HEK293 (cell line): ENCODE data around the gene CEACAM4.

ENCODE experiments used
- CTCF ChIA-PET: fragments of 350-600 bp; formaldehyde crosslinking; extraction: SDS; loops from one replicate; lab custom pipeline; 2021; ENCODE audit warnings: antibody characterized with exemption; lab: Yijun Ruan, JAX
- POLR2A ChIA-PET: fragments of 300-600 bp; formaldehyde crosslinking; extraction: SDS; loops from one replicate; lab custom pipeline; 2020; ENCODE audit warnings: antibody characterized with exemption, inconsistent platforms; lab: Yijun Ruan, JAX
- H3K27ac ChIP-seq: fragments of 200-500 bp; sonication (Bioruptor generic); 2 replicates; pipeline ENCODE4 v1.5.1; 2014; ENCODE audit warnings: low read depth, low read length, control low read depth, inconsistent platforms; ENCODE audit errors: extremely low read depth
- H3K36me3 ChIP-seq, 2 experiments: fragments of 200-500 bp in 1 of 2; sonication (Bioruptor generic) in 1 of 2; 1 replicate in 1 of 2; 2 replicates in 1 of 2; pipeline ENCODE4 v1.5.1; 2014 to 2017; ENCODE audit warnings: inconsistent platforms in 2 of 2, low read length in 2 of 2; ENCODE audit not compliant: control insufficient read depth in 2 of 2, insufficient read depth in 1 of 2
- H3K4me1 ChIP-seq: fragments of 200-500 bp; sonication (Bioruptor generic); 2 replicates; pipeline ENCODE4 v1.5.1; 2014; ENCODE audit warnings: mild to moderate bottlenecking, low read length, inconsistent platforms; ENCODE audit not compliant: control insufficient read depth, insufficient read depth
- H3K4me3 ChIP-seq: 2 replicates; pipeline ENCODE4 v1.5.1; 2011; ENCODE audit warnings: low read depth, mild to moderate bottlenecking, control low read depth, low read length, moderate library complexity
- H3K9me3 ChIP-seq: fragments of 200-500 bp; sonication (Bioruptor generic); 2 replicates; pipeline ENCODE4 v1.5.1; 2014; ENCODE audit warnings: low read depth, low read length, inconsistent platforms; ENCODE audit not compliant: control insufficient read depth, insufficient read depth
- GFI1B ChIP-seq: fragments of 450-650 bp; formaldehyde crosslinking; IDR thresholded peaks from 2 replicates; pipeline ENCODE4 v1.5.1; 2016; ENCODE audit warnings: missing biosample characterization, missing genetic modification characterization
- HOXC10 ChIP-seq: sonication (generic); formaldehyde crosslinking; IDR thresholded peaks from 2 replicates; pipeline ENCODE4 v1.8.1; 2023; ENCODE audit warnings: mild to moderate bottlenecking, missing genetic modification reagents
- KLF8 ChIP-seq: fragments of 450-650 bp; formaldehyde crosslinking; IDR thresholded peaks from 2 replicates; pipeline ENCODE4 v1.5.1; 2016; ENCODE audit warnings: missing biosample characterization, missing genetic modification characterization
- REPIN1 ChIP-seq: fragments of 450-650 bp; formaldehyde crosslinking; IDR thresholded peaks from 2 replicates; pipeline ENCODE4 v1.5.1; 2017; ENCODE audit warnings: missing biosample characterization, missing genetic modification characterization, low read depth
- SCRT2 ChIP-seq: fragments of 450-650 bp; formaldehyde crosslinking; IDR thresholded peaks from 2 replicates; pipeline ENCODE4 v1.5.1; 2016; ENCODE audit warnings: missing biosample characterization, missing genetic modification characterization
- ZBTB7A ChIP-seq: fragments of 450-650 bp; formaldehyde crosslinking; IDR thresholded peaks from 2 replicates; pipeline ENCODE4 v1.5.1; 2016; ENCODE audit warnings: low read depth, missing biosample characterization, missing genetic modification characterization
- ZNF112 ChIP-seq: fragments of 450-650 bp; formaldehyde crosslinking; IDR thresholded peaks from 2 replicates; pipeline ENCODE4 v1.5.0; 2017; ENCODE audit warnings: missing biosample characterization, missing genetic modification characterization
- ZNF121 ChIP-seq: fragments of 450-650 bp; formaldehyde crosslinking; IDR thresholded peaks from 2 replicates; pipeline ENCODE4 v1.5.1; 2016; ENCODE audit warnings: missing biosample characterization, missing genetic modification characterization
- ZNF211 ChIP-seq: fragments of 450-650 bp; formaldehyde crosslinking; IDR thresholded peaks from 2 replicates; pipeline ENCODE4 v1.5.1; 2016; ENCODE audit warnings: low read depth, missing biosample characterization, missing genetic modification characterization
- ZNF221 ChIP-seq: fragments of 450-650 bp; formaldehyde crosslinking; IDR thresholded peaks from 2 replicates; pipeline ENCODE4 v1.5.1; 2017; ENCODE audit warnings: missing biosample characterization, missing genetic modification characterization, borderline replicate concordance
- ZNF529 ChIP-seq: fragments of 450-650 bp; formaldehyde crosslinking; IDR thresholded peaks from 2 replicates; pipeline ENCODE4 v1.5.1; 2017; ENCODE audit warnings: missing genetic modification characterization, missing biosample characterization; ENCODE audit not compliant: insufficient replicate concordance
- ZNF561 ChIP-seq: fragments of 450-650 bp; IDR thresholded peaks from 2 replicates; pipeline ENCODE4 v1.5.1; 2018; ENCODE audit warnings: missing biosample characterization, missing genetic modification characterization, borderline replicate concordance
- ZXDB ChIP-seq: fragments of 450-650 bp; formaldehyde crosslinking; IDR thresholded peaks from 2 replicates; pipeline ENCODE4 v1.5.1; 2016; ENCODE audit warnings: missing biosample characterization, missing genetic modification characterization
- TF ChIP-seq, protein P1 (sequence below): fragments of 450-650 bp; formaldehyde crosslinking; IDR thresholded peaks from 2 replicates; pipeline ENCODE4 v1.5.1; 2016; ENCODE audit warnings: missing biosample characterization, missing genetic modification characterization, borderline replicate concordance
- TF ChIP-seq, protein P2 (sequence below): fragments of 450-650 bp; formaldehyde crosslinking; IDR thresholded peaks from 2 replicates; pipeline ENCODE4 v1.5.1; 2016; ENCODE audit warnings: missing biosample characterization, missing genetic modification characterization
- TF ChIP-seq, protein P3 (sequence below): fragments of 450-650 bp; formaldehyde crosslinking; IDR thresholded peaks from 2 replicates; pipeline ENCODE4 v1.5.1; 2016; ENCODE audit warnings: missing biosample characterization, missing genetic modification characterization
- TF ChIP-seq, protein P4 (sequence below): fragments of 450-650 bp; formaldehyde crosslinking; IDR thresholded peaks from 2 replicates; pipeline ENCODE4 v1.5.1; 2016; ENCODE audit warnings: missing biosample characterization, missing genetic modification characterization

CEACAM4 gene

DNA sequence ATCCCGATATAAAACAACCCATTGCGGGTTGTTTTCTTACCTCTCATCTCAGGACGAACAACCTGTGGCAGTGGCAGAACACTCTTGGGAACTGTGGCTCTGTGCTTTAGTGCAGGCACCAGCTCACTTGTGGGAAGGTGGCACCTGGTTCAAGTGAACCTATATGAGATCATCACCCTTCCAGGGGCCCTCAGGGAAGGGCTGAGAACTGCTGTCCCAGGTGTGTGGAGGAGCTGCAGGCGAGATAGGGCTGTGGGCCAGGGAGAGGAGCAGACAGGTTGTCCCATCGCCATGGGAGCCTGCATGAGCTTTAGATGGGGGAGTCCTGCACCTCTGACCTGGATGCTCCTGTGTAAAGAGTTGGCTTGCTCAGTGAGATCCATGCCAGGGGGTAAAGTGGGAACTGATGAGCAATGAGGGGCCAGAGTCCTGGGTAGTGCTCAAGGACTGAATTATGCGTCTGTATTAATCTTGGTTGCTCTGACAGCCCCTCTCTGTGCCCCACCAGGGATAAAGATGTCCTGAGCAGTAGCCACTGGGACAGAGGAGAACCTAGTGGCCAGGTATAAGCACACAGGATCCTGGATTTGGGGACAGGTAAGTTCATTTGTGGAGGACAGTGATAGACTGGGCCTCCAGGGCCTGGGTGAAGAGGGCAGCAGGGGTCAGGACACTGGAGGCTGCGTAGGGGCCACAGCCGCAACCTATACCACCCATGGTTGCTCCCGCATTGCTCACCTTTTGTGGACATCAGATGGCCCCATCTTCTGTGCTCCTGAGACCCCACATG, 8.7 kb downstream of the CEACAM4 start:
- CTCF ChIA-PET: interaction anchor here (2.2 kb wide), 1 partner anchor 23 kb away, joined by 10 read pairs; no protein-coding TSS in a partner anchor
- Histone ChIP-seq H3K36me3 (no peaks in the 10 kb centered on the region), H3K4me1 (no peaks in the 10 kb centered on the region), H3K27ac (no peak overlapping the region), H3K4me3 (no peak overlapping the region), H3K9me3 (no peaks in the 10 kb centered on the region)
- POLR2A ChIA-PET: no interaction called here
- TF ChIP-seq ZNF529: no peak
- TF ChIP-seq ZNF221 (tag by site-specific recombination): no peak
- TF ChIP-seq, protein P1, sequence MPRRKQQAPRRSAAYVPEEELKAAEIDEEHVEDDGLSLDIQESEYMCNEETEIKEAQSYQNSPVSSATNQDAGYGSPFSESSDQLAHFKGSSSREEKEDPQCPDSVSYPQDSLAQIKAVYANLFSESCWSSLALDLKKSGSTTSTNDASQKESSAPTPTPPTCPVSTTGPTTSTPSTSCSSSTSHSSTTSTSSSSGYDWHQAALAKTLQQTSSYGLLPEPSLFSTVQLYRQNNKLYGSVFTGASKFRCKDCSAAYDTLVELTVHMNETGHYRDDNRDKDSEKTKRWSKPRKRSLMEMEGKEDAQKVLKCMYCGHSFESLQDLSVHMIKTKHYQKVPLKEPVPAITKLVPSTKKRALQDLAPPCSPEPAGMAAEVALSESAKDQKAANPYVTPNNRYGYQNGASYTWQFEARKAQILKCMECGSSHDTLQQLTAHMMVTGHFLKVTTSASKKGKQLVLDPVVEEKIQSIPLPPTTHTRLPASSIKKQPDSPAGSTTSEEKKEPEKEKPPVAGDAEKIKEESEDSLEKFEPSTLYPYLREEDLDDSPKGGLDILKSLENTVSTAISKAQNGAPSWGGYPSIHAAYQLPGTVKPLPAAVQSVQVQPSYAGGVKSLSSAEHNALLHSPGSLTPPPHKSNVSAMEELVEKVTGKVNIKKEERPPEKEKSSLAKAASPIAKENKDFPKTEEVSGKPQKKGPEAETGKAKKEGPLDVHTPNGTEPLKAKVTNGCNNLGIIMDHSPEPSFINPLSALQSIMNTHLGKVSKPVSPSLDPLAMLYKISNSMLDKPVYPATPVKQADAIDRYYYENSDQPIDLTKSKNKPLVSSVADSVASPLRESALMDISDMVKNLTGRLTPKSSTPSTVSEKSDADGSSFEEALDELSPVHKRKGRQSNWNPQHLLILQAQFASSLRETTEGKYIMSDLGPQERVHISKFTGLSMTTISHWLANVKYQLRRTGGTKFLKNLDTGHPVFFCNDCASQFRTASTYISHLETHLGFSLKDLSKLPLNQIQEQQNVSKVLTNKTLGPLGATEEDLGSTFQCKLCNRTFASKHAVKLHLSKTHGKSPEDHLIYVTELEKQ (tag by site-specific recombination): no peak
- no peak for TF ChIP-seq ZXDB (tag by site-specific recombination)
- no peak for TF ChIP-seq ZNF211
- TF ChIP-seq ZNF112 (tag by site-specific recombination): no peak
- no peak for TF ChIP-seq ZBTB7A (tag by site-specific recombination)
- no peak for TF ChIP-seq KLF8
- TF ChIP-seq, protein P2, sequence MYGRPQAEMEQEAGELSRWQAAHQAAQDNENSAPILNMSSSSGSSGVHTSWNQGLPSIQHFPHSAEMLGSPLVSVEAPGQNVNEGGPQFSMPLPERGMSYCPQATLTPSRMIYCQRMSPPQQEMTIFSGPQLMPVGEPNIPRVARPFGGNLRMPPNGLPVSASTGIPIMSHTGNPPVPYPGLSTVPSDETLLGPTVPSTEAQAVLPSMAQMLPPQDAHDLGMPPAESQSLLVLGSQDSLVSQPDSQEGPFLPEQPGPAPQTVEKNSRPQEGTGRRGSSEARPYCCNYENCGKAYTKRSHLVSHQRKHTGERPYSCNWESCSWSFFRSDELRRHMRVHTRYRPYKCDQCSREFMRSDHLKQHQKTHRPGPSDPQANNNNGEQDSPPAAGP (tag by site-specific recombination): no peak
- TF ChIP-seq REPIN1 (tag by site-specific recombination): no peak
- TF ChIP-seq SCRT2 (tag by site-specific recombination): no peak
- no peak for TF ChIP-seq HOXC10

DNA sequence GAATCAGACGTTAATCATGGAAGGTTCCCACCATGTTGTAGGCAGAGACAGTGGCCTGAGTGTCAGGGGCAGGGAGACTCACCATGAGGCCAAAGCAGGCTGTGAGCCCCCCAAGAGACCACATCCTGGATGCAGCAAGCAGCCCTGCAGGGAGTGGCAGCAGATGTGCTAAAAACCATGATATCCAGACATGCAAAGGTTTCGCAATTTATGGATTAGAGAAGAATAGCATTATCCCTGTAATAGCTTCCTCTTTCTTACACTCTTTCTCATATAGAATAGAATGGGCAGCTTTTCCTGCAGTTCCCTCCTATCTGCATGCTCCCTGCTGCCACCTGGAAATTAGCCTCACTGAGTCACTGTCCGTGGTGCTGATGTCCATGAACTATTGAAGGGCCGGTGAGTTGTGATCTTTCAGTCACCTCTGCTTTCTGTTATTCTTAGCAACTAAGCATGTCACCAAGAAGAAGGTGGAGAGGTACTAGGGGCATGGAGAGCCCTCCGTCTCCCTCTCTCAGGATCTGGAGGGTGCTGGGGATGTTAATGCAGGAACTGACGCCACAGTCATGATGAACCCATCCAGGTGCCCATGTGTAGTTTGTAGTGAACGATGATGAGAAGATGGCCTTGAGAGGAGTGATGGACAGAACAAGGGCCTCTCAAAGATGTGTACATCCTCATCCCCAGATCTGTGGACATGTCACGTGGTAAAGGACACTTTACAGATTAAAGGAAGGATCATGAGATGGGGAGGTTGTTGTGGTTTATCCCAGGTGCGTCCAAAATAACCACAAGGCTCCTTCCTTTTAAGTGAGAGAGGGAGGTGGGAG, 9.9 kb downstream of the CEACAM4 start:
- ChIA-PET CTCF (interaction anchor here (0.6 to 2.2 kb wide), 4 partner anchors 17 to 452 kb away, joined by 3 to 10 read pairs (median 4); no protein-coding TSS in a partner anchor), POLR2A (no interaction called here)
- Histone ChIP-seq H3K9me3 (no peaks in the 10 kb centered on the region), H3K4me3 (no peak overlapping the region), H3K27ac (no peak overlapping the region), H3K36me3 (no peaks in the 10 kb centered on the region), H3K4me1 (no peaks in the 10 kb centered on the region)
- TF ChIP-seq ZNF561 (no peak), GFI1B (tag by site-specific recombination) (no peak), ZNF121 (tag by site-specific recombination) (no peak)
- TF ChIP-seq, protein P3, sequence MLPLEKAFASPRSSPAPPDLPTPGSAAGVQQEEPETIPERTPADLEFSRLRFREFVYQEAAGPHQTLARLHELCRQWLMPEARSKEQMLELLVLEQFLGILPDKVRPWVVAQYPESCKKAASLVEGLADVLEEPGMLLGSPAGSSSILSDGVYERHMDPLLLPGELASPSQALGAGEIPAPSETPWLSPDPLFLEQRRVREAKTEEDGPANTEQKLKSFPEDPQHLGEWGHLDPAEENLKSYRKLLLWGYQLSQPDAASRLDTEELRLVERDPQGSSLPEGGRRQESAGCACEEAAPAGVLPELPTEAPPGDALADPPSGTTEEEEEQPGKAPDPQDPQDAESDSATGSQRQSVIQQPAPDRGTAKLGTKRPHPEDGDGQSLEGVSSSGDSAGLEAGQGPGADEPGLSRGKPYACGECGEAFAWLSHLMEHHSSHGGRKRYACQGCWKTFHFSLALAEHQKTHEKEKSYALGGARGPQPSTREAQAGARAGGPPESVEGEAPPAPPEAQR (tag by site-specific recombination): no peak
- TF ChIP-seq, protein P4, sequence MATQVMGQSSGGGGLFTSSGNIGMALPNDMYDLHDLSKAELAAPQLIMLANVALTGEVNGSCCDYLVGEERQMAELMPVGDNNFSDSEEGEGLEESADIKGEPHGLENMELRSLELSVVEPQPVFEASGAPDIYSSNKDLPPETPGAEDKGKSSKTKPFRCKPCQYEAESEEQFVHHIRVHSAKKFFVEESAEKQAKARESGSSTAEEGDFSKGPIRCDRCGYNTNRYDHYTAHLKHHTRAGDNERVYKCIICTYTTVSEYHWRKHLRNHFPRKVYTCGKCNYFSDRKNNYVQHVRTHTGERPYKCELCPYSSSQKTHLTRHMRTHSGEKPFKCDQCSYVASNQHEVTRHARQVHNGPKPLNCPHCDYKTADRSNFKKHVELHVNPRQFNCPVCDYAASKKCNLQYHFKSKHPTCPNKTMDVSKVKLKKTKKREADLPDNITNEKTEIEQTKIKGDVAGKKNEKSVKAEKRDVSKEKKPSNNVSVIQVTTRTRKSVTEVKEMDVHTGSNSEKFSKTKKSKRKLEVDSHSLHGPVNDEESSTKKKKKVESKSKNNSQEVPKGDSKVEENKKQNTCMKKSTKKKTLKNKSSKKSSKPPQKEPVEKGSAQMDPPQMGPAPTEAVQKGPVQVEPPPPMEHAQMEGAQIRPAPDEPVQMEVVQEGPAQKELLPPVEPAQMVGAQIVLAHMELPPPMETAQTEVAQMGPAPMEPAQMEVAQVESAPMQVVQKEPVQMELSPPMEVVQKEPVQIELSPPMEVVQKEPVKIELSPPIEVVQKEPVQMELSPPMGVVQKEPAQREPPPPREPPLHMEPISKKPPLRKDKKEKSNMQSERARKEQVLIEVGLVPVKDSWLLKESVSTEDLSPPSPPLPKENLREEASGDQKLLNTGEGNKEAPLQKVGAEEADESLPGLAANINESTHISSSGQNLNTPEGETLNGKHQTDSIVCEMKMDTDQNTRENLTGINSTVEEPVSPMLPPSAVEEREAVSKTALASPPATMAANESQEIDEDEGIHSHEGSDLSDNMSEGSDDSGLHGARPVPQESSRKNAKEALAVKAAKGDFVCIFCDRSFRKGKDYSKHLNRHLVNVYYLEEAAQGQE (tag by site-specific recombination): peak; percentile 96
- TF ChIP-seq, all 188 proteins: peak for 1
